Measurements from ENCODE around the gene FBRS.

DNA sequence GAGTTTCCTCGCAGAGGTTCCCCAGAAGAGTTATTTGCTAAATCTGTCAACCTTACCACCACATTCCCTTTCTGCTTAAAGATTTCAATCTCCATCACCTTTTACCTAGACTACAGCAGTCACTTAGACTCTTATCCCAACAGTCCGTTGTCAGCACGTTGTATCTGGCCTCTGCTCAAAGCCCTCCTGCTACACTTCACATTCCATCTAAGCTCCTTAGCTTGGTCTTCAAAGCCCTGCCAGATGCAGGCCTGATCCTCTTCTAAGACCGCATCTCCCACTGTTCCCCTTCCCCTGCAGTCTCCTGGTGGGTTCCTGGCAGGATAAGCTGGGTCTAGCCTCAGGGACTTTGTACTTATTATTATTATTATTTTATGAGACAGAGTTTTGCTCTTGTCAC is 30.5 kb downstream of the FBRS start:
- TF ChIP-seq POLR2A (IDR thresholded peaks at IDR 0.05) (no peak), CTCF (IDR thresholded peaks at IDR 0.05) (no peak), EP300 (IDR thresholded peaks at IDR 0.05) (no peak), POLR2AphosphoS5 (IDR thresholded peaks at IDR 0.05) (no peak)
